ENCODE results near the gene ZNF618.

Gene ZNF618

DNA sequence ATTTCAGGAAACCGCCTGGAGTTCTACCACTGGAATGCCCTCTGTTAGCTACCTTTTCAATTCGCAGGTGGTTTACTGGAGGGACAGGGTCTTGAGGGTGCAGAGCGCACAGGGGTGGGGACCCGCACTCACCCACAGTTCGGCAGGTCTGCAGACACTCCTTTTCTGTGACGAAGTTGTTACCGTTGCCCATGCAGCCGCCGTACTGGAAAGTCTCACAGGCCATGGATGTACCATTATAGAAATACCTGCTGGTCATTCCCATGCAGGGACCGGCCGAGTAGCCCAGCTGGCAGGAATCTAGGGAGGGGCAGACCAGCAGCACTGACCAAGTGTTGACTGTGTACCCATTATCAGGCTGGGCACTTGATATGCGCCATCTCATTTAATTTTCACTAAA lies 185.2 kb downstream of the ZNF618 start:
- DNase-seq (ENCODE audit: low read depth): no peak

DNA sequence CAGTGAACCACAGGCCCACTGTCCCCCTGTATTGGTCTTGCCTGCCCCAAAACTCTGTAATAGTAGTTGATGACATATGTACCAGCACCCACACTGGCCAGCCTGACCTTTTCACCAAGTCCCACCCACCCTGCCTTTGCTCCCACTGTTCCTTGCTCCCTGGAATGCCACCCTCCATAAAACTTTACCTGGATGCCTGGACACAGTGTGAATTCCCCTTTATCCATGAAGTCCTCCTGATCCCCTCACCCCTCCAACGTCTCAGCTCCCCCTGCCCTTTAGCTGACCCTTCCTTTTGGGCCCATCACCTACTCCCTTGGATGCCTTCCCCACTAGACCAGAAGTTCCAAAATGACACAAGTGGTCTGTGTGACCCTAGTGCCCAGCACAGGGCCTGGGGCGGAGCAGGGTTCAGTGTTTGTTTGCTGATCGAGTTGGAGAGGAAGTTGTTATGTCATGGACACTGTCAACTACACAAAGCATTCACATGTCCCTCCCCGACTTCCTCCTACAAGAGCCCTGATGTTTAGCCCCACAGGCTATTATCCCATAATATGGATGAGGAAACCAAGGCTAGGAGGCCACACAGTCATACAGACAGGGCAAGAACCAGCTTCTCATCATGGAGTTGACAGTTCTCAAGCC lies 185.8 kb downstream of the ZNF618 start:
- DNase-seq (ENCODE audit: low read depth): no peak

DNA sequence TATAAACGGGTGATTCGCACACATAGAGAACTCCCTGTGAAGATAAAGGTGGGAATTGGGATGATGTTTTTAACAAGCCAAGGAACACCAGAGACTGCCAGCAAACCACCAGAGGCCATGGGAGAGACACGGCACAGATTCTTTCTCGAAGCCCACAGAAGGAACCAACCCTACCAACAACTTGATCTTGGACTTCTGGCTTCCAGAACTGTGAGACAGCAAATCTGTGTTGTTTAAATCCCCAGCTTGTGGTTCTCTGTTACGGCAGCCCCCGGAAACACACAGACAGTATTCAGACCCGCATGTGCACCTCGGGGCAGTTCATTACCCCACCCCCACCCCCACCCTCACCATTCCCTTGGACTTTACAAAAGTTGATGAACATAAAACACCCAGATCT lies 189.2 kb downstream of the ZNF618 start:
- no peak for DNase-seq (ENCODE audit: low read depth)

DNA sequence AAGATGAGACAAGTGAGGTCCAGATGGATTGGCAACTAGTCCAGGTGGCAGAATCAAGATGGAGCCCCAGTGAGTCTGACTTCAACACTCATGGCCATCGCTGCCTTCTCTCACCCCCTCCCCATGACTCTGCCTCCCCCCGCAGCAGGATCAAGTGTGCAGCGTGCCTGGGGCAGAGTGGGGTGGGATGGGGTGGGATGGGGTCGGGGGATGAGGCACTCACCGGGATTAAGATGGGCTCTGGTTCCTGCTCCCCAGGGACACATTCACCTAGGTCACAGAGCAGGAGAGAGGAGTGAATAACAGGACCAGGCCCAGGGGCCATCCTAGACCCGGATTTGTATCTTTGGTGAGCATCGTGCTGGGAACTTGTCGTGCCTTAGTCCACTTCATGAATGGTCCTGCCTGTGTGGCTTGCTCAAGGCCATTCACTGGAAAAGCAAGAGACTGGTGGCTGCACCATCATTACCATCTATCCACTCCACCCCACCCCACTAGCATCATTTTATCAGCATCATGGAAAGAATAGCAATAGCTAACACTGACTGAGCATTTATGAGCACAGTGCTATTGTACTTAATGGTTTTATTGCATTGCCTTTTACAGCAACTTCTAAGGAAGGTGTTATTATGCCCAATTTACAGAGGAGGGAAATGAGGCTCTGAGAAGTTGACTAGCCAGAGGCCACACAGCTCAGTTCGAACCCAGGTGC lies 193.5 kb downstream of the ZNF618 start:
- DNase-seq (ENCODE audit: low read depth): no peak

DNA sequence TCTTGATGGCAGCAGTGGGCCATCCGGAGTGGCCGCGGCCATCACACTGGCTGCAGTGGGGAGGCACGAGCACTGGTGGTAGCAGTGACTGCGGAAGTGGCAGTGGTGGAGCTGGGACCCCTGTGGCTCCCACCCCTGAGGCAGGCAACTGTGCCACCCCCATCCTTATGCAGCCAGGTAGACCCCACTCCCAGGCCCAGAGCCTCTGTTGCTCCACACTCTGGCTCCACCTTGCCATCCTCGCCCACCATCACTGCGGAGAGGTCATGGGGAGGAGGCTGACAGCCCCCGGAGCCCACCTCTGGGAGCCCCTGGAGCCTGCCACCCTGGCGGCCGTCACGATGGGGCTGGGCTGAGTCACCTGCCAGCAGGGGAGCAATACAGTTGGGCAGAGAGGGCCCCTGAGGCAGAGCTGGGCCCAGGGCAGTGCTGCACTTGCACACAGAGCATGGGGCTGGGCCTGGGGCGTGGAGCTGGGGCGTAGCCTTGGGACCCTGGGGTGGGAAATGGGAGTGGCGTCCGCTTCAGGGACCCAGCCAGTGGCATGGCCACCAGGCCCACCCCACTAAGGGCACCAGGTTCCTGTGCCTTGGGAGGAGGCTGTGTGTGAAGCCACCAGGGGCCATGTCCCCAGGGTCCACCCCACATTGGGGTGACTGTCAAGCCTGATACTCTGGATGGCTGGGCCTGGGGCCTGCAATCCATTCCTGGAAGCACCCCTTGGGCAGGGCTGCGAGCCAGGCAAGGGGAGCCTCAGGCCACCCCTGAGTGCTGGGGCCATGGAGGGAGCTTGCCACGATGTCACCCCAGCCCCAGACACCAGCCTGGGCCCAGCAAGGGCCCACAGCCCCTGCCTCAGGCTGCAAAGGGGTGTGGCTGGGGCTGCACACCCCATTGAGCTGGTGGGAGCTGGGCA lies 194.3 kb downstream of the ZNF618 start:
- DNase-seq (ENCODE audit: low read depth): no peak

DNA sequence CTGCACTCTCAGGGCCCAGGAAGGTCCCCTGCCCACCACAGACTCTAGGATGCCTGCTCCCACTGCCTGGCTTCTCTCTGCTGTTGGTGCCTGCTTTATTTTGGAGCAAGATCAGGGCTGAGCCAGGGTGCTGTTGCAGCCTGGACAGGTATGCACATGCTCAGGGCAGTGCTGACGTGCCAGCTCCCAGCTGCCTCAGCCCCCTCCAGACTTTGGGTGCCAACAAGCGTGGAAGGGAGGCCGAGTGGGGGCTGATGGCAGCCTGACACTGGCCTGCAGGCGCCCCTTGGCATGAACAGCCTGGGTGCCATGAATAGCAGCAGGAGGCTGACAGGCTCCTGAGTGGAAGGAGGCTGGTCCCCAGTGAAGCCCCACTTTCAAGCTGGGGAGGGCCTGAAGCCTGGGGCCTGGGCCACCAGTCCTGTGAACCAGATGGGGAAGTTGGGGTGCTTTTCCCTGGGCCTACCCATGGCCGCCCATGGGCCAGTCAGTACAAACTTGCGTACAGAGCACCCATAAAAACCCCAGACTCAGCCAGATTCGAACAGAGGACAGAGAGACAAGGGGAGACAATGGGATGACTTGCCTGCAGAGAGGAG lies 195.2 kb downstream of the ZNF618 start:
- no peak for DNase-seq (ENCODE audit: low read depth)

DNA sequence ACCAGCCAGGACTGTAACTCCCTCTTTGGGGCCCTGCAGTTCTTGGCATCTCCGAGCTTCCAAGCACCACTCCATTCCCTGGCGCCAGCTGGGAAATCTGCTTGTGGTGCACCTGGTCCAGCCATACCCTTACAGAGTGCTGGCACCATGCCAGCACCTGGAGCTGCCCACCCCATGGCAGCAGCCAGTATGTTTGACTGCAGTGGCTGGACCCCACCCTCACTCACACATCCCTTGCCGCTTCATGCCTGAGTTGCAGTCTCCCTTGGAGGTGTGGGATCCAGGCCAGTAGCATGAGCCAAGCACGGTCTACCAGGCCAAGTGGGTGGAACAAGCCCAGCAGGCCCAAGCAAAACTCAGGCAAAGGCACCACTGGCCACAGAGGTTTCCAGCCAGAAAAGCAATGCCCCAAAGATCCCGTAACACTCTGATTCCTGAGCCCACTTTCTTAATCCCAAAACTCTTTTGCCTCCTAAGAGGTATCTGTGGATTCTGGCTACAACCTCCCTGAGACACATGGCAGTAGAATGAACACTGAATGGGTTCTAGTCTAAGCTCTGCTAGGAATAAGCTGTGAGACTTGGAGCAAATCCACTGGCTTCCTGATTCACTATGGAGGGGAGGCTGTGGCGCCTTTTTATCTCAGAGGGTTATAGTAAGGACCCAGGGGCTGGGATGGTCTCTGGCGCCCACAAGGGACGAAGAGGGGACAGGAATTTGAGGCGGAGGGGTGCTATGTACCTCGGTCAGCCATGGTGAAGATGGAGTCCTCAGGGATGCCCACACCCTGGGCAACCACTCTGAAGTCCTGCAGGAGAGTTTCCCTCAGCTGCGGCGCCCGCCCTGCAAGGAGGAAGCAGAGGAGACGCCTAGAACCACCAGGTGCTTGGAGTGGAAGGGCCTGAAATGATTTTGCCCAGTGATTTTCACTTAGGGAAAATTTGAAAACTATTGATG lies 196.4 kb downstream of the ZNF618 start:
- DNase-seq (ENCODE audit: low read depth): peak; percentile 21

DNA sequence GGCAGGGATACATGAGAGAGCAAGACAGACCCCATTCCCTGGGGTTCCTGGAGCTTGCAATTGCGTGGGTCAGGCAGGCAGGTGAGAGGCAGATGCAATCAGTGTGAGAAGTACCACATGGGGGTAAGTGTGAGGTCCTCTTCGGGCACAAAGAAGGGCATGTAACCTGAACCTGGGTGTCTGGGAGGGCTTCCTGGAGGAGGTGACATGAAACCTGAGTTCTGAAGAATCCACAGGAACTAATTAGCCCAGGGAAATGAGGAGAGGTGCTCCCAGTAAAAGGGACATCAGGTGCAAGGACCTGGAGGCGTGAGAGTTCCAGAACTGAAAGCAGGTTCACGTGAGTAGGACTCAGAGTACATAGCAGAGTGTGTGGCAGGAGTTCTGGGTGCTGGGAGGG lies 199.5 kb downstream of the ZNF618 start:
- DNase-seq (ENCODE audit: low read depth): no peak

DNA sequence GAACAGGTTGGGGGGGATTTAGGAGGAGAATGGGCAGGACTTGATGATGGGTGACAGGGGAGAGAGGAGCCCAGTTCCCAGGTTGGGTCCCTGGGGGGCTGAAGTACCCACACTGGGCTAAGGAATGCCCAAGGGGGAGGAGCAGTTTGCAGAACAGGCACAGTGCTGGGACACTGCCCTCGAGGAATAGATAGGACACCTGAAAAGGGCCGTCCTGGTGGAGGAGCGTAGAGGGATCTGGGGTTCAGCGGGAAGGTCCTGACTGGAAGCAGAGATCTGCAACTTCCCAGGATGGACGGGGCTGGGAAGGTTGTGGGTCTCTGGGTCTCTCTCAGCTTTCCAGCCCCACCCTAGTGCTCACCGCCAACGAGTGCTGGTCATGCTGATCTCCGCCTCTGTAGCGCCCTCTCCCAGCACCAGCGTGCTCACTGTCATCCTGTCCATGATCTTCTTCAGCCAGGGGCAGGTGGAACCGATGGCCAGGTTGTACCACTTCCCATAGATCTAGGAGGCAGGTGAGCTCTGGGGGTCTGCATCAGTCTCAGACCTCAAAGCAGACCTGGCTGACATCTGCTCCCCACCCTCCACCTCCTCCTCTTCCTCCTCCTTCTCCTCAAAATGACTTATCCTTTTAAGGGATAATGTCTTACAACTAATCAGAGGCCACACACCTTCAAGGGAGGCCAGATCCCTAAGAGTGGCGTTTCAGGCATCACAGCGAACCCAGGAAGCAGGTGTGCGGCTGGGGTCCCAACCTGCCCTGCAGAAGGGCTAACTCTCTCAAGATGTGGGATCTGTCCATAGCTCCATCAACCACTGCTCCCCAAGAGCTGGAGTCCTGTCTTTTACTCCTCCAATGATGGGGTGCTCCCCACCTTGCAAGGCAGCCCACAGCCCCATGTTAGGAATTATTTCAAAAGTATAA lies 200.4 kb downstream of the ZNF618 start:
- no peak for DNase-seq (ENCODE audit: low read depth)

DNA sequence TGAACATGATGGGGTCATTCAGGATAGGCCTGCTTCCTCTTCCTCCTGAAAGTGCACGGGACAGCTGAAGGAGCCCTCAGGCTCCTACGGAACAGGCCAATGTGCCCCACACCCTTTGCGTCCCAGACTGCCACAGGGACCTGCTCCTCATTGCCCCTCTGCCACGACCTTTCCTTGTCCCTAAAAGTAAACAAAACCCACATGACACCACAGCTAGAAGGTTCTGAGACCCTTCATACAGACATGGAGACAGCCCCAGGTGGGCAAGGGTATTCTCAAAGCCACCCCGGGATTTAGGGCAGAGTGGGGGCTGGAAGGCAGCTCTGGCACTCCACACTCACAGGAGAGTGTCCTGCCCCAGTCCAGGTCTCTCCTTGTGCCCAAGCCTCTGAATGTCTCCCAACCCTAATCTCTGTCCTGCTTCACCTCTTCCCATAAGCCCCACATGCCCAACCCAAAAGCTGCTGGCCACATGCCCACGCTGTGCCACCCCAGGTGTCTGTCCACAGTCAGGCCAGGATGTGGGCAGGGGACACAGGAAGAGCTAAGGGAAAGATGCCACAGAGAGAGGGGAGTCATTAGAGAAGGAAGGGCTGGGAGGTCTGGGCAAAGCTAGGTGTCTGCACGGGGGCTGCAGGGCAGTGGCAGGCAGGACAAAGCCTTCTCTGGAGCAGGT lies 201.2 kb downstream of the ZNF618 start:
- DNase-seq (ENCODE audit: low read depth): no peak

DNA sequence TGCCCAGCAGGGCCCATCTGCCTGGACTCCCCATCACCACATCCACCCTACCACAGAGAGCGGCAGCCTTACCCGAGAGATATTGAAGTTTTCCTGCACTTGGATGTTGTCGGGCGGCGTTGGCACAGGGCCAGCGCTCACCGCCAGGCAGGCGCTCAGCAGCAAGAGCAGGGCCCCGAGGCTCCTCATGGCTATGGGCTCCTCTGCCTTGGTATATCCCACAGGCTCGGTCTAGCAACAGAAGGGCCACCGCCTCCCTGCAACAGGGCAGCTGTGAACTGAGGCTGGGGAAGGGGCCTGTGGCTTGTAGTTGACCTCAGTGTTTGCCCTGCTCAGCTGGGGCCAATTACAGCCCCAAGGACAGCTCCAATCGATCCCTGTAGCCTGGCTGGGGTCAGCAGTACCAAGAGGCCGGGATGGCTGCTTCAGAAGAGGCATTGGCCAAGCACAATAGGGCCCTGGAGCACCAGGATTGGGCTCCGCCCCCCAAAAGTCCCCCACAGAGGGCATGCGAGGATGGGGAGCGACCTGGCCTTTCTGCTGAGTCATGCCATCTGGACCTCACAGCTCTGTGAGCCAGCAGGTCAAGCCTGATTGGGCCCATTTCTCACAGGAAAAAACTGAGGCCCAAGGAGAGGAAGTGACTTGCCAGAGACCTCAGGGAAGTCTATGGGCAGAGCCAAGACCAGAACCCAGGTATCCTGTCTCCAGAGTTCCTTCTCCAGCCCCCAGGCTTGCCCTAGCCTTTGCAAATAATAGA lies 202.1 kb downstream of the ZNF618 start, which contains the start of gene AMBP:
Gene AMBP (minus strand): TSS at position 280 of the 760 bp plus-strand sequence. CDS start 91 bp downstream, at position 189.
- DNase-seq (ENCODE audit: low read depth): no peak

DNA sequence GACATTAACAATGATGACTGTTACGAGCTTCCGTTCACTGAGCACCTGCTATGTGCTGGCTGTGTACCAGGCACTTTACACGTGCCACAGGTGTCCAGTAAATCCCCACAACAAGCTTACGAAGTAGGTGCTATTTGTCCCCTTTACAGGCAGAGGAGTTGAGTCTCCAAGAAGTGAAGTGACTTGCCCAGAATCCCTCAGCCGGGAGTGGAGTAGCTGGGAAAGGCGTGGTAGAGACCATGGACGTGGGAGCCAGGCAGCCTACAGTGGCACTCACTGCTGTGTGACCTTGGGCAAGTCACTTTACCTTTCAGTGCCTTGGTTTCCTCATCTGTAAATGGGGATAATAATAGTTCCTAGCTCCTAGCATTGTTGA lies 202.7 kb downstream of the ZNF618 start:
- DNase-seq (ENCODE audit: low read depth): no peak

DNA sequence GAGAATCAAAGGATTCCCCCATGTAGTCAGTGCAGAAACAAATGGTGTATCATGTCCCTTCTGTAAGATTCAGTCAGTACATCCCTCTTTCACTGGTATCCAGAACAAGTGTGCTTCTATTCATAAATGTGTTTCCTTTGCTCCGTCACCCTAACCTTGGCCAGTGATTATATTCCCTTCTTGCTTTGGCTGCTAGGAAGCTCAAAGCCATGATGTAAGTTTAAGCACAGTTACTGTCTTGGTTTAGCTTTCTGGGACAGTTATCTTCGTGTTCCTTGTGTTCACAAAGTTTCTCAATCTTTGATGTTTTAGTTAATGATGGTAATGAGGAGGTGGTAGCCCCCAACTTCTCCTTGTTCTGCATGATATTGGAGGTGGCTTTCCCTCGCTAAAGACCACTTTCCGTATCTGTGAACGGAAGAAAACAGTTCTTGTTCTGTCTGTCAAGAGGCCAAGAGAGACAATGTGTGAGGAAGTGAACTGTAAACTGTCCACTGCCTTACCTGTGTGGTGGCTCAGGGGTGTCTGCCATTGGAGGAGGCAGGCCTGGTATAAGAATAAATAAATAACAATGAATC lies 204.2 kb downstream of the ZNF618 start:
- DNase-seq (ENCODE audit: low read depth): no peak

DNA sequence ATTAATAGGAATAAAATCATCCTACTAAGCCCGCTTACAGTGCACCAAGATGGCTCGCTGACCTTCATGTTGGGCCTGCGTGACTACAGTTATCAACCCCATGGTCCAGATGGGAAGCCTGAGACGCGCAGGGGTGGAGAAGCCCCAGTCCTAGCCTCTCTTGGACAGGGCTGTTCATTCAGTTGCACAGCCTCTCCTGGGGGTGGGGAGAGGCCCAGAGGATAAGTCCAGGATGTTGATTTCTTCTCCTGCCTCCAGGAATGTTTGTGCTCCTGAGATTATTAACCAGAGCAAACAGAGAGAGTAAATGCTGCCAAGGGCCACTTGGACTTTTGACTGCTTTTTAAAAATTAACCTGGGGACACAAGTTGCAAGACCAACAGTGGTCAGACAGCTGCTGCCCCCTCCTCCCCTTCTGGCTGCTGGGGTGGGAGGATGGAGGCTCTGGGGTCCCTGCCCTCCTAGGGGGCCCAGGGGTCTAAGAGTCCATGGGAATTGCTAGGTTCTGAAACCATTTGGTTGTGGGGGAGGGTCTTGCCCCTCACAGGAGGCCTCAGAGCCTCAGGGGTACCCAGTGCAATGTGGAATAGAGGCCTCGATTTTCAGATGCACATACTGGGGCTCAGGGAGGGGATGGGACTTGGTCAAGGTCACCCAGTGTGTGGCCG lies 204.8 kb downstream of the ZNF618 start:
- DNase-seq (ENCODE audit: low read depth): no peak

DNA sequence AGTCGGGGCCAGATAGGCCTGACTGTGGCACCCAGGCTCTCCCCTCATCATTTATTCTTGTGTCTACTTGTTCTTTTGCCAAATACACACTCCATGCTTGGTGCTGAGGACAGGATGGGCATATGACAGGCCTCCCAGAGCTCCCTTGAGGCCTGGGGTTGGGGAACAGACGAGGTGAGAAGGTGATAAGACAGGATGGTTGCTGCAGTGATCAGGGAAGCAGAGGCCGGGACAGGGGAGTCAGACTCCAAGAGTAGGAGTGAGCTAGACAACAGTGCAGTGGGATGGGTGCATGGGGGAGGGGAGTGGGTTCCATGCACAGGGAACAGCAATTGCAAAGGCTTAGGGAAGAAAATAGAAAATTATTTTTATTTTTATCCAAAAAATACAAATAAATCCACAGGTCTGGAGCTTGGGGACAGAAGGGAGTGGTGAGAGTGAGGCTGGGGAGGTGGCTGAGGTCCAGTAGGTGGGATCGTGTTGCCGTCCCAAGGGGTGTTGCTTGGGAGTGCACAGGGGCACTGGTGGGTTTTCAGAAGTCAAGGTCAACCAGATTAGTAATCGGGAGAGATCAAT lies 205.4 kb downstream of the ZNF618 start:
- no peak for DNase-seq (ENCODE audit: low read depth)

DNA sequence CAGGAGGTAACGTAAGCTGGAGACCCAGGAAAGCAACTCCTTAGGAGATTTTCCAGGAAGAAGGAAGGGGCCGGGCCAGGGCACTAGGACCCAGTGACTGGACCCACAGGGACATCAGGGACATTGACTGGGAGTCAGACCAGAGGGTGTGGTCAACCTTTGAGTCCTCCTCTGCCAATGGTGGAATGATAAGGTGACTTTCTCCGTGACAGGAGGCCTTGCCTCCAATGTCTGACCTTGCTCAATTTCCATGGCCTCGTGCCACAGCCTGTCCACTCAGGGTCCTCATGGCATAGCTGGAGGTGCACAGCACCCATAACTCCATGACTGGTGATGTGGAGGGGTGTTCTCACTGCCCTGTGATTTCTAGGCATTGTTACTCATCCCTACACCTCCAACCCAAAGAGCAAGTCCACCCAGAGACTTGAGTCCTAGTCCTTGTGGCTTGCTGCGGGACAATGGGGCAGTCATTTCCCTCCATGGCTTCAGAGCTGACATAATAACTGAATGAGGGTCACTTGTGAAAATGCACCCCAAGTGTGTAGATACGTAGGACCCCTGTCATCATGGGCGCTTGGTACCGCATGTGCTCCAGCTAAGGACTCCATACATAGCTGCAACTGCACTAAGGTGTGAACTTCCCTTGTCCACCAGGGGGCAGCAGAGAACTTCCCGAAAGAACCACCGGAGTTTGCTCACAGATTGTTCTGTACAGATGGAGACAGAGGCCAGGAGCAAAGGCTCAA lies 206.1 kb downstream of the ZNF618 start:
- DNase-seq (ENCODE audit: low read depth): peak; percentile 69

Measured in GM04504 (cell line).